Activated CD4-positive, CD25-positive, alpha-beta regulatory T cell treated with anti-CD3 and anti-CD28 coated beads, Interleukin-2, amount 50 U/mL, for 72 hours (primary cell): Measurements from ENCODE around the gene TIPARP.
"Not testable (repeated sequence)": the region's sequence is repeated elsewhere in the genome, so short reads cannot be mapped to it uniquely, and the experiment has no call there.

Experiments used
- DNase-seq: peaks from one replicate; pipeline ENCODE4 v3.0.0; 2021

TIPARP gene

DNA sequence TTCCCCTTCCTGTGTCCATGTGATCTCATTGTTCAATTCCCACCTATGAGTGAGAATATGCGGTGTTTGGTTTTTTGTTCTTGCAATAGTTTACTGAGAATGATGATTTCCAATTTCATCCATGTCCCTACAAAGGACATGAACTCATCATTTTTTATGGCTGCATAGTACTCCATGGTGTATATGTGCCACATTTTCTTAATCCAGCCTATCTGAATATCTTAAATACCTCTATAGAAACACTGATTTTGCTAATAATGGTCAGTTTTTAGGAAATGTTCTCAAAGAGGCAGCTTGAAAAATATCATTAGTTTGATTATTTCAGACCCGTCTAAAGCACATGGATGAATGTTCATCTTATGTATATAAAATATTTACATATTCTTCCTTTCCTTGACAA, 21.7 kb upstream of the TIPARP start:
- not testable (repeated sequence) for DNase-seq

DNA sequence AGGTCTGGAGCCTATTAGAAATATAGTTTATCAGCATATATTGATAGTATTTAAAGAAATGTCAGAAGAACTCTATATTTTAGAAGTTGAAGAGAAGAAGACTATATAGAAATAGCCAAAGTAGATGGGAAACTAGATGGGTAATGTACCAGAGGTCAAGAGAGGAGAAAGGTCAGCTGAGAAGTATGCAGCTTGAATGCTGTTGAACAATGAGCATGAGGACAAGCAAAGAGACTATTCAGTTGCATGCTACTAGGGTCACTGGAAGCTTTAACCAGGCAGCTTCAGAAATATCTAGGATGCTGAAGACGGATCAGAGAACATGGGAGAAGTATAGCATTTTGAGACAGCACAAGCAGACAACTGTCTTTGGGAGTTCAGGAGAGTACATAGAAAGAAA, 19.6 kb upstream of the TIPARP start:
- DNase-seq, result no peak

DNA sequence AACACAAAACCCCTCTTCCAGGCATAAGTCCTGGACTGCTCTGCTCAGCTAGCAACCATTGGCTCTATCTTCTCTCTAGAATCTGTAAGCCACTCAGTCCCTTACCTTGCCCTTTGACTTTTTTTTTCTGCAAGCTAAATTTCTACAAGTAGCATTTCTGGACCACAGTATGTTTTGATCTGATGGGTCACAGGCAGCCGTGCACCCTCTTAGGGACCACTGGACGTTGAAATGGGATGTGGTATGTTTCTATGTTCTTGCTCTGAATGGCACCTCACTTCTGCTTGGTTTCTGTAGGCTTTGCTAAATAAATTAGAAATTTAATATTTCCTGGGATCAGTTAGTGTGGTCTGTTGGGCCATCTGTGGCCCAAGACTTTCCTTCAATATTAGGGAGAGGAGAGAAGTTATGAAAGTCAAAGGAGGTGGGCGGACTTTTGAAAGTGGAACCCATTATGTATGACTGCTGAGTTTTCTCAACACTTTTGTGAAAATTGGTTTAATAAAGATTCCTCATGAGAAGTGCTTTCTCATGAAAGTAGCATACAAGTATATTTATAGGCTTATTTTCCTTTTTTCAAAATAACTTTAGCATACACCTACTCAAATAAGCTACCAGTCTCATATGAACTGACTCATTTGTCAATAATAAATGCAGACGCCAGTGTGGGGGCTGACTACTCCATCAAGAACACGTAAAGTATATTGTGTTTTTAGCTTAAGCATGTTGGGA, 18.4 kb upstream of the TIPARP start:
- DNase-seq, result no peak

DNA sequence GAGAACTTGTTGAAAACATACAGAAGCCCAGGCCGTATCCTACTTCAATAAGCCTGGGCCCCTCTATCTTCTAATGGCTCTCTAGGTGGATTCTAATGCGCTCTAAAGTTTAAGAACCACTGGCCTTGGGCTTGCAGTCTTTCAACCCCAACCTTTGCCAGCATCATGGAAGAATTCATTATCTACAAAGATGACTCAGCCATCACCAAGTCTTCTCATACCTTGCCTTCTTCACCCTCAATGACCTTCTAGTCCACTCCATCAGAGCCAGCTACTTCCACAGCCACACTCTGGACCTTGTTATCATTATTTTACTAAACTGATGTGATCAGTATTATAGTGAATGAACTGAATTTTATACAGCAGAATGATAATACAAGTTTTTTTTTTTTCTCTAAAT, 16.9 kb upstream of the TIPARP start:
- DNase-seq, result no peak

DNA sequence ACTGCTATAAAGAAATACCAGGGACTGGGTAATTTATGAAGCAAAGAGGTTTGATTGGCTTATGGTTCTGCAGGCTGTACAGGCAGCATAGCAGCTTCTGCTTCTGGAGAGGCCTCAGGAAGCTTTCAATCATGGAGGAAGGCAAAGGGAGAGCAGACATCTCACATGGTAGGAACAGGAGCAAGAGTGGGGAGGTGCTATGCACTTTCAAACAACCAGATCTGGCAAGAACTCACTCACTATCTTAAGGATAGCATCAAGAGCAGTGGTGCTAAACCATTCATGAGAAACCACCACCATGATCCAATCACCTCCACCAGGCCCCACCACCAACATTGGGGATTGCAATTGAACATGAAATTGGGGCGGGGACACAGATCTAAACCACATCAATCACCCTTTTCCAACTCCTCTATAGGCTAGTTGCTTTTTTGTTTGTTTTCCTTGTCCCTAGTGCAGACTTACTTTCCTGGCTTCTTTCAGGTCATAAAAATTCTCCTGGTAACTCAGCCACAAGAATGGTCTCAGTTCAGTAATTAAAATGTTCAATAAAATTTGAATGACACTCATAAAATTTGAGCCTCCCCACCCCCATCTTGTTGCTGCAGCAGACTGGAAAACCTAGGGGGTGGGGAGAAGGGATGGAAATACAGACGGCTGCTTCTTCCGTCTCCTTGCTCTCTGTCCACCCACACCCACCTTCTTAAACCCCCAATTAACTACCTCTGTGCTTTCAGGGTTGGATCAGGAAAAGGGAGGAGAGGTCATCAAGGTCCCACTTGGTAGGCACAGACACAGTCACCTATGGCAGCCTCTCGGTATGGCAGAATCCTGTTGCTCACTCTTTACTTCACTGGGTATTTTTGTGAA, 16.3 kb upstream of the TIPARP start:
- no peak for DNase-seq

DNA sequence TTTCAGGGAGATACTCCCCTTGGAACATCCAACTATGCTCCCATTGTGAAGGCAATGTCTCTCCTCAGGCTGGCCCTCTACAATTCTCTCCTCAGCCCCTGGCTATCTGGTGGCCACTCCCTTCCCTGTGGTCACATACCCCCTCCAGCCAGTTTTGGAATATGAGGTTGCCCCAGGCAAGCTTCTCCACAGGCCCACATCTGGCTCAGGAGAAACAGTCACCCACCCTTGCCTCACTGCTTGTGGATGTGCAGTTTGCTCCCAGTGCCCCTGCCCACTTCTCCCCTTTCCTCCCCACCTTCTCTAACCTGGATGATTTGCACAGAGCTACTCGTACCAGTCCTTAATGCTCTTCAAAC, 15.7 kb upstream of the TIPARP start:
- DNase-seq, result no peak

DNA sequence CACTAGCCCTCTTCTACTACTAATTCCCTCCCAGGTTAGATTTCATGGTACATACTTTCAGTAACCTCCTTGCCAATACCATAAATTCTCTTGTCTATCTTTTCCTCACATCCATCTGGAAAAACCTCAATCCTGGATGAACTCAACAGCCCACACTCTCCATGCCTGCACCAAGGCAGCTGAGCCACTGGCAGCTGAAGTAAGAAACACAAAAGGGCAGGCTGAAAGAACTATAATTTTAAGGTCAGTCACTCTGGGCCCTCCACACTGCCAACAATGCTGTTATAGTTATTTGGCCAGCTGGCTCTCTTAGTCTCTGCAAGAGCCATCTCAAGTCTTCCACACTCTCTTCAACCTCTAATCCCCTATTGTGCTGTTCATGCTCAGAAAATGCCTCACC, 15.1 kb upstream of the TIPARP start:
- DNase-seq, result no peak

DNA sequence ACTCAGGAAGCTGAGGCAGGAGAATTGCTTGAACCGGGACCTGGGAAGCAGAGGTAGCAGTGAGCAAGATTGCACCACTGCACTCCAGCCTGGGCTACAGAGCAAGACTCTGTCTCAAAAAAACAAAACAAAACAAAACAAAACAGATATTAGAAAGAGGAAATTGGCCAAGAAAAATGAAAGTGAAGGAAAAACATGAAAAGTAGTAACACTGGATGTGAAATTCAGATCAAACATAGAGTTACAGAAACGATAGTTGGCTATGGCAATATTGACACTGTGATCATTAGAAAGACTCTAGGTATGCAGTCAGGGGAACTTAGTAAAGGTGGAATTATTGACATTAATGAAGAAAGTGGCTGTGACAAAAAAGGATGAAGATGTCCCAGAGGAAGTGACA, 13.2 kb upstream of the TIPARP start:
- no peak for DNase-seq

DNA sequence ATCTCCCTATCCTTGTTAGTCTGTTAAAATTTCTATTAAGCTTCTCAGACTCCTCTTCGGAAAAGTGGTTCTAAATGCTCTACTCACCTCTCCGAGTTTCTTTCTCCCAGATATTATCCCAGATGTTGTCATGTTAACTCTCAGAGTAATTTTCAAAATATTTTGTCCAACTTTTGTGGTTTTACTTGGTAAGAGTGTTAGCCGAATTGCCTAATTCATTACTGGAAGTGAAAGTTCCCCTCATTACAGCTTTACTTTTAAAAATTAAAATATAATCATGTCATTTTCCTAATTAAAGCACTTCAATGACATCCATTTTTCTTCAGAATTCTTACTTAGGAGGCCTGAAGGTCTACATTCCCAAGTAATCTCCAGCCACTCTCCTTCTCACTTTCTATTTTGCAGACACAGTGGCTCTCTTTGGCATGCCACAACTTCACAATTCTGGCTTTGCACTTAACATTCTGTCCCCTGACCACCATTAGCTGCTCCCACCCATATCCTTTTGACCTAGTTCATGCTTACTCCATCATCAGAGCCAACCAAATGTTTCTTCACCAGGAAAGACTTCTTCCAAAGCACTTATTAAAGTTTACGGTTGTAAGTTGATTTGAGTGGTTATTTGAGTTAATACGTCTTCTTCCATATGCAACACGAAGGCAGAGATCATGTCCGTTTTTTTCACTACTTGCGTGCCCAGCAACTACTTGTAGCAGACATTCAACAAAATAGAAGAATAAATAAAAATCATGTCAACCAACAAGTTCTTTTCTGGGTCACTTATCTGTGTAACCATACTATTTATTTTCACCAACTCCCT, 10.2 kb upstream of the TIPARP start:
- no peak for DNase-seq

DNA sequence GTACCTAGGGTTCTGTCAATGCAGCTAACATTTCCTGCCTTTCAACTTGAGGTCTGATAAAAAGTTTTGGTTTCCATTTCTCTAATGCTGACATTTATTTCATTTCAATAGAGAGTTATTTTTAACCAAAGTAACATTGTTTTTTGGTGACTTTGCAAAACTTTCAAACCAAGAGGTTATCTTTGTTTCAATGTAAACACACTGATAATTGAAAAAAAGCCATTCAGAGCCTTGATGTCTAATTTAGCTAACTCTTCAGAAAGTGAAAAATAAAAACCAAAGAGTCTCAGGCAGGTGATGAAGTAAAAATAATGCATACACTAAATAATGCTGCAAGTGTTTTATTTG, 9.6 kb upstream of the TIPARP start:
- DNase-seq, result no peak

DNA sequence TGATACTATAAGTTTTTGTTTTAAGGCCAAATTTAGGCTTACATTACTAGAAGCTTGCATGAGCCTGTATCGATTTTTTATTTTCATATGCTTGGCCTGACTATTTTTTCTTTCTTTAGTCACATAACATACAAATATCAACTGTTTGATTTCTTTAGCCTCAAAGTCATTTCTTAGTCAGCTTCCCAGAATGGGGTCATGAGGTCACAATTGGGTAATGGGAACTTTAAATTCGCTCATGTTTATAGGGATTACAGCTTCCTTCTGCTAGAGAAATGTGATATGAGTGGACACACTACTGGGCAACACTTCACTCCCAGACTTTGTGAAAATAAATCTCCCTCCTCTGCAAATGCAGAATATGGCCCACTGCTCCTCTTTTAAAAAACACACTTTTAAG, 9.1 kb upstream of the TIPARP start:
- no peak for DNase-seq

DNA sequence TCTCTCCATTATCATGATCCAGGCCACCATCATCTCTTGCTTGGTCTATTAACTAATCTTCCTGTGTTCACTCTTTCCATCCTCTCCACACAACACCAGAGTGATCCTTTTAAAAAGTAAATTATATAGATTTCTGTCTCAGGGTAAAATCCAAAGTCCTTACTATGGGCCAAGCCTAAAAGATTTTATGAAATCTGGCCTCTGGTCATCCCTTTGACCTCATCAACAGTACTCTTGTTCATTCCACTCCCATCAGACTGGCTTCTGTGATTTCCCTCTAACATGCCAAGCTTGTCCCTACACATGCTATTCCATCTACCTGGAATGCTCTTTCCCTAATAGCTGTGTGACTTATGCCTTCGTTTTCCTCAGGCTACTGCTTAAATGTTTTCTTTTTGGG, 8.3 kb upstream of the TIPARP start:
- DNase-seq, result no peak

DNA sequence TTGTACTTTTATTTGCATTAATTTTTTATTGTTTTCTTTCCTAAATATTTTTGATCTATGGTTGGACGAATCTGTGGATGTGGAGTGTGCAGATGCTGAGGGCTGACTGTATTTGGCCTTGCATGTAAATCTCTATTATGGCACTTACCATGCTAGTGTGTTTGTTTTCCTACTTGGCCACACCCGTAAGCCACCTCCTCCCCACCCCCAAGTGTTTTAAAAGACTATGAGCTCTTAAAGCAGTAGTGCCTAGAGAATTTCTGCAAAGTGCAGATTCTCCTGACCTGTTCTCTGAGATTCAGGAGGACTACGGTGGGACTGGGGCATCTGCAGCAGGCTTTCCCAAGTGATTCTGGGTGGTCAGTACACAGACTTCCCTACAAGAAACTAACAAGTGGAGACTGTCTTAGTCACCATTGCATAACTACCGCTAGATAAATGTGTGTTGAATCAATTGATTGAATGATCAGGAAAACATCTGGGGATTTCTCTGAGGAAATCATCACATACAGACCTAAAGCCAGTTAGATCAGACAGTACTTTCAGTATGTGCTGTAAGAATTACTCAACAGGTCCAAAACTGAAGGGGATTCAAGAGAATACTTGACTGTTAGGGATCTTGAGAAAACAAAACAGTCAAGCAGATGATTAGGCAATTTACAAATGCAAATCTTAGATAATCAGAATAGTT, 6.2 kb upstream of the TIPARP start:
- DNase-seq, result no peak

DNA sequence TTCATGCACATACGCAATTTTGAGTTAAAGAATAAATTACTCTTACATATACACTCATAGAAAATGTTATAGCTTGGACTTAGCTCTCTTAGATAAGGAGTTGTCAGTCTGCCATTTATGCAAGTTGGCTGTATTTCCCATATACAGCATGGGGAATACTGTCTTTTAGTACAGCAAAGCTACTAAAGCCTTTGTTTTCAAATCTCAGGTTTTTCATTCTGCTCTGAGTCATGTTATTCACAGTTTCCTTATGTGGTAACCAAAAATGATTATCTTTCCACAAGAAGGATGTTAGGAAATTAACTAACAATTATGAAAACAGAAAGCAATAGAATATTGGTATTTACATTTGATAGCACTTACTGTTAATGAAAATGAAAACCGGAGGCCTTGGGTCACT, 4.3 kb upstream of the TIPARP start:
- DNase-seq, result no peak

DNA sequence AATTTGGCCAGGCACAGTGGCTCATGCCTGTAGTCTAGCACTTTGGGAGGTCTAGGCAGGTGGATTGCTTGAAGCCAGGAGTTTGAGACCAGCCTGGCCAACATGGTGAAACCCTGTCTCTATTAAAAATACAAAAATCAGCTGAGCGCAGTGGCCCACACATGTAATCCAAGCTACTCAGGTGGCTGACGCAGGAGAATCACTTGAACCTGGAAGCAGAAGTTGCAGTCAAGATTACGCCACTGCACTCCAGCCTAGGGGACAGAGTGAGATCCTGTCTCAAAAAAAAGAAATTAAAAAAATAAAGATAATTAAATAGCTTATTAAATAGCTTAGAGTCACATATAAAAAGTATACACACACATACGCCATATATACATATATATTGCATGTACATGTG, 3.7 kb upstream of the TIPARP start:
- no peak for DNase-seq

DNA sequence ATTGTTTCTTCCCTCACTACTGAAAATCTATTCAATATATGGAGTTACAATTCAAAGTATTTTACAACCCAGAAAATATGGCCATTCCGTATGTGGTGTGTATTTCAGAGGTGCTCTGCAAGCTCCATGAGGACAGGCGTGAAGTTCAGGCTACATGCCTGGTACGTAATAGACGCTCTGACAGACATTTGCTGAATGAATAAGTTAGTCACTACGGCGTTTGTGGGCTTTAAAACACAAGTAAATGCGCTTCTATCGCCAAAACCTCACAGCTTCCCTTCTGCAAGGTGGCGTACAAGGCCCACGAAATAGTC, 701 bp upstream of the TIPARP start:
- DNase-seq, result no peak

DNA sequence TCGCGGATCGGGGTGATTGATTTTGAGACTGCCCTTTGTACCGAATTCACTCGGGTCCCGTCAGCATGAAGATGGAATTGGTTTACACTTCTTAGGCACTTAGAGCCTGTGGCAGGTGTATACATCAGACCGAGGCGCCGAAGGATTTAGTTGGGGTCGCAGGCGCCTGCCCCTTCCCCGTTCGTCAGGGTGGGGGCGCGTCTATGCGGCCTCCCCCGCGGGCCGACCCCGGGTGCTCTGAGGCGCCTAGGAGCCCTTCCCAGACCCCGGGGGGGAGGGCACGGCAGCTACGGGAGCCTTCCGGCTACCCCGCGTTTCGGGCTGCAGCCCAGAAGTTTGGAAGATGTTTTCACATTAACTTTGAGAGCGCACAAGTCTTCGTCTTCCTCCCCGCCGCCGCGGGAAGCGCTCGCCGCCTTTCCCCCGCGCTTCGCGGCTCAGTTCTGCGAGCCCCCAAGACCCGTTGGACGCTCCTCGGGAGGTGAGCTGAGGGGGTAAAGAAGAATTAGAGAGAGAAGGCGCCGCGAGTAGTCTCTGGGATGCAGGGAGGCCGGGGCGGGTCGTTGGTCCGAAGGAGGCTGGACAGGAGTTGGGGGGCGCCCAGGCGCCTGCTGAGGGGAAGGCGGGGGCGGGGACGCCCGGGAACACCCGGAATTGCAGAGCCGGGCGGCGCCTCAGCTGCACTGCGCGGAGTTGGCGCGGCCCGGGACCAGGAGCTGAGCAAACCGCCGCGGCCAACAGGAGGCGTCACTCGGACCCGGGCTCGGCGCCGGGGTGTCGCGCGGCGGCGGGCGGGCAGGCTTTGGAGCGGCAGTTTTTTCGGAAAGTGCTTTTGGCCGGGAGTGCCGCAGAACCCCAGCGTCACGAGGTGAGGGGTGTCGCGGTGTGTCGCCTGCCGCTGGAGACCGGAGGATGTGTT, 780 bp downstream of the TIPARP start:
- DNase-seq, result peak; percentile 63

DNA sequence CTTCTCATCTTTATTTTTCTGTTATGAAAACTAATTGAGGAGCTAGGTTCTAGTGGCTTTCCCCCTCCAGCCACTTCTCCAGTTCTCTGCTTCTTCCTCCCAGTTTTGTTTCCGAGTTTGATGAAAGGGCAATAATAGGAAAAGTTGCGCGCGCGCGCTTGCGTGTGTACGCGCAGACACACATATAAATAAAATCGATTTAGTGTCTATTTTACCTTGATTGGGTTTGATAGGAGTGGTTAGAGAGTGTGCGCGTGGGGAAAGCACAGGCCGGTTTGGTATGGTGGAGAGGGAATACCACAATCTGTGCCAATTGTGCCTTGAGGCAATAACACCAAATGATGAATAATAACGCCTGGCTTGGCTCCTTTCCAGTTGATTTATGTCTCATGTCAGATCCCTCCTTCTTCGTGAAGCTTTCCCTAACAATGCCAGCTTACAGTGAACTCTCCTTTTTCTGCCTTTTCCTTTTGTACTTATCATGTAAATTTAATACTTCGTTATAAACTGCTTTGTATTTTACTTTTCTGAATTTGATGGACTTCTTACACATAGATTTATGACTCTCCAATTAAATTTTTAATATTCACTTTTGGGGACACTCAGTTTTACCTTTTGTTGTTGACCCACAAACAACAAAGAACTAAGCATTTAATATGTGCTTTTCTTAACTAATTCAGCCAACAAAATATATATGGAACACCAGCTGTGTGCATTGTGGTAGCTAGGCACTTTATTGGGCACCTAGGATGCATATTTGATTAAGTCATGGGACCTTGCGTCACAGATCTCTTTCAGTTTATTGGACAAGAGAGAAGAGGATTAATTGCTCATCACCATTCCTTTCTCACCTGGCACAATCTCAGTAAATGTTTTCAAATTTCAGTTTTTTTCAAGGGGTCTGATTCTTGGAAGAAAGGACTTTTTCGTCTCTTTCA, 1.7 kb downstream of the TIPARP start:
- peak; percentile 34 for DNase-seq

DNA sequence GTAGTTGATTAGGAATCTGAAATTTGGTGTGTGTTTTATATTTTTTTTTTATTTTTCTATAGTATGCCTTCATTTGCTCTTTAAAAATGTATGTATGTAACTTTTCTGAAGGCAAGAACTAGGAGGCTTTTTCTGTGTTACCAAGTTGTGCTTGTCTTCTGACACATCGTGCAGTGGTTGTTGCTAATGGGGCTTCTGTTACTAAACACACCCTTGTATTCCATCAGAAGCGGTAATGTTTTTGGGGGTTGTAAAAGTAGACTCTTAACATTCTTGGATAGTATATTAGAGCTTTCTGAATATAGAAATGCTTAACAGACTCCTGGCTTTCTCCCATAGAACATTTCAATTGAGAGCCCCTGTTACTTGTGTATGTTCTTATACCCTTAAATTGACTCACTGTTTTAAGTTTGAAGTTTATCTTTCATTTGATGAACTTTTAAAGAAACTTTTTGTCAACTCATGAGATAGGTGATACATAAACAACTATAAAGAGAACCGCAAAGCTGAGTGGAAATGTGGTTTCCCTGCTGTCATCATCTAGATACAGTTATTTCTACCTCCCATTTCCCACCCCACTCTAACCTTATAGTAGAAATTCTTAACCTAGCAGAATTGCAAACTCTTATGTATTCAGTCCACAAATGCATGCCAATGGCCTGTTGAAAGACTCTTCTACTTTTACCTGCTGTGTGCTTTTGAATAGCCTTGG, 2.5 kb downstream of the TIPARP start:
- DNase-seq, result no peak

DNA sequence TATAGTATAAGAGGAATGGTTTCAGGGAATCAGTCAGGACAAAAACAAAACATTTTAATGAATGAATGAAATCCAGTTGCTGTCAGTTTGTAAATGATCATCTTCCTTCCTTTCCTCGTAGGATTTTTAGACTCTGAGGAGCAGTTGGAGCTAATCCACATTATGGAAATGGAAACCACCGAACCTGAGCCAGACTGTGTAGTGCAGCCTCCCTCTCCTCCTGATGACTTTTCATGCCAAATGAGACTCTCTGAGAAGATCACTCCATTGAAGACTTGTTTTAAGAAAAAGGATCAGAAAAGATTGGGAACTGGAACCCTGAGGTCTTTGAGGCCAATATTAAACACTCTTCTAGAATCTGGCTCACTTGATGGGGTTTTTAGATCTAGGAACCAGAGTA, 3.1 kb downstream of the TIPARP start:
- DNase-seq, result no peak
